A549 (cell line): ENCODE results near the gene MORN4. TPM values are rescaled to one million over a fixed set of nuclear protein-coding genes. Genes with fewer than 3 reads are reported as not detected.

Source experiments
- ATAC-seq, 2 experiments: fragments of 200-7000 bp in 1 of 2; fragments of >200 bp in 1 of 2; cut with Nextera tagmentation in 1 of 2; cut with Tn5 transposase in 1 of 2; 3 replicates each; pipeline versions ENCODE4 v1.8.0 to v1.9.1; 2018 to 2020; ENCODE audit warnings: mild to moderate bottlenecking in 1 of 2, moderate library complexity in 1 of 2
- CTCF ChIA-PET: fragments of 300-600 bp; sonication (Branson Sonifier 250); formaldehyde crosslinking; extraction: SDS; loops from one replicate; lab custom pipeline; 2021; ENCODE audit warnings: antibody characterized with exemption, inconsistent platforms; lab: Yijun Ruan, JAX
- POLR2A ChIA-PET: fragments of 350-600 bp; formaldehyde crosslinking; extraction: SDS; loops from one replicate; lab custom pipeline; 2021; ENCODE audit warnings: antibody characterized with exemption, inconsistent platforms; lab: Yijun Ruan, JAX
- DNase-seq, 2 experiments: peaks; one replicate each; pipeline versions ENCODE4 v3.0.0 to v3.0.0-alpha.2; 2011 to 2016; ENCODE audit warnings: low read depth in 1 of 2, low spot score in 1 of 2
- FAIRE-seq: peaks from 2 replicates; lab custom pipeline; 2011; peaks lifted over from hg19 to GRCh38; lab: Jason Lieb, UNC
- H3K27ac ChIP-seq, 2 experiments: fragments of >200 bp; sonication (Bioruptor Twin); formaldehyde crosslinking; 3 replicates each; pipeline ENCODE4 v1.5.1; 2016 to 2017
- H3K4me1 ChIP-seq: fragments of >200 bp; sonication (Bioruptor Twin); formaldehyde crosslinking; 3 replicates; pipeline ENCODE4 v1.6.1; 2016
- H3K4me2 ChIP-seq: fragments of >200 bp; sonication (Bioruptor Twin); formaldehyde crosslinking; 3 replicates; pipeline ENCODE4 v1.6.1; 2016
- H3K4me3 ChIP-seq: fragments of >200 bp; sonication (Bioruptor Twin); formaldehyde crosslinking; 3 replicates; pipeline ENCODE4 v1.5.1; 2016
- H3K9me3 ChIP-seq: fragments of >200 bp; sonication (Bioruptor Twin); formaldehyde crosslinking; 3 replicates; pipeline ENCODE4 v1.6.1; 2016
- EHF ChIP-seq: fragments of 250-450 bp; sonication (Bioruptor Pico); IDR thresholded peaks from 2 replicates; pipeline ENCODE4 v1.5.0; 2020; ENCODE audit warnings: mild to moderate bottlenecking
- EHMT2 ChIP-seq: fragments of 200-600 bp; sonication (generic); IDR thresholded peaks from 2 replicates; pipeline ENCODE4 v1.6.1; 2016; ENCODE audit warnings: antibody characterized with exemption, low read depth, mild to moderate bottlenecking, moderate library complexity
- FOSB ChIP-seq: fragments of 250-450 bp; sonication (Bioruptor Pico); IDR thresholded peaks from 2 replicates; pipeline ENCODE4 v1.5.0; 2020; ENCODE audit warnings: mild to moderate bottlenecking, moderate library complexity
- FOSL2 ChIP-seq, 2 experiments: fragments of 450-650 bp in 1 of 2; fragments of >200 bp in 1 of 2; sonication (Bioruptor Twin) in 1 of 2; formaldehyde crosslinking; IDR thresholded peaks; 2 replicates each; pipeline versions ENCODE4 v1.5.0 to v1.6.1; 2016 to 2020; ENCODE audit warnings: mild to moderate bottlenecking in 1 of 2, moderate library complexity in 1 of 2
- FOXS1 ChIP-seq: fragments of 250-450 bp; sonication (Bioruptor Pico); IDR thresholded peaks from 2 replicates; pipeline ENCODE4 v1.5.0; 2020; ENCODE audit warnings: mild to moderate bottlenecking, moderate library complexity
- HDAC2 ChIP-seq: fragments of 200-600 bp; sonication (generic); IDR thresholded peaks from 2 replicates; pipeline ENCODE4 v1.6.1; 2016
- HEYL ChIP-seq: fragments of 250-450 bp; sonication (Bioruptor Pico); IDR thresholded peaks from 2 replicates; pipeline ENCODE4 v1.8.0; 2021; ENCODE audit warnings: mild to moderate bottlenecking, moderate library complexity
- HOXA7 ChIP-seq: fragments of 250-450 bp; sonication (Bioruptor Pico); IDR thresholded peaks from 2 replicates; pipeline ENCODE4 v1.5.0; 2020; ENCODE audit warnings: mild to moderate bottlenecking, moderate library complexity
- HOXB13 ChIP-seq: fragments of 250-450 bp; sonication (Bioruptor Pico); IDR thresholded peaks from 2 replicates; pipeline ENCODE4 v1.5.0; 2020; ENCODE audit warnings: low read depth, mild to moderate bottlenecking, moderate library complexity
- JUNB ChIP-seq: fragments of >200 bp; sonication (Bioruptor Twin); formaldehyde crosslinking; IDR thresholded peaks from 2 replicates; pipeline ENCODE4 v1.6.1; 2016
- NFE2L2 ChIP-seq: fragments of 150-350 bp; conservative IDR thresholded peaks from 2 replicates; pipeline ENCODE4 v1.6.1; 2014; ENCODE audit warnings: low read length
- NPAS2 ChIP-seq: fragments of 250-450 bp; sonication (Bioruptor Pico); IDR thresholded peaks from 2 replicates; pipeline ENCODE4 v1.8.0; 2022; ENCODE audit warnings: mild to moderate bottlenecking, moderate library complexity, borderline replicate concordance
- POLR2A ChIP-seq: IDR thresholded peaks from 2 replicates; pipeline ENCODE4 v1.6.1; 2012; ENCODE audit warnings: mild to moderate bottlenecking, low read length
- RARB ChIP-seq: fragments of 250-450 bp; sonication (Bioruptor Pico); IDR thresholded peaks from 2 replicates; pipeline ENCODE4 v1.8.0; 2021; ENCODE audit warnings: mild to moderate bottlenecking, moderate library complexity
- RCOR1 ChIP-seq: fragments of 150-350 bp; IDR thresholded peaks from 2 replicates; pipeline ENCODE4 v1.6.1; 2014; ENCODE audit warnings: antibody characterized with exemption, low read length, low read depth
- TP53 ChIP-seq: fragments of 250-450 bp; sonication (Bioruptor Pico); IDR thresholded peaks from 2 replicates; pipeline ENCODE4 v1.5.0; 2021; ENCODE audit warnings: mild to moderate bottlenecking, moderate library complexity
- ZNF302 ChIP-seq: fragments of 250-450 bp; sonication (Bioruptor Pico); IDR thresholded peaks from 2 replicates; pipeline ENCODE4 v1.9.0; 2021; ENCODE audit warnings: inconsistent platforms, mild to moderate bottlenecking, moderate library complexity
- WGBS: methylation state at CpG from one replicate; pipeline ENCODE4 v1.1.6; 2017; ENCODE audit errors: missing lambda C conversion rate; 5-methylcytosine and 5-hydroxymethylcytosine counted together
- polyA plus RNA-seq, 4 experiments: library from polyadenylated mRNA; depleted of rRNA in 3 of 4; stranded (reverse); fragments of >200 nt; fragmentation: RNase III in 1 of 4; extraction: RNeasy Plus Mini Kit Qiagen cat#74134 plus additional on column Dnase treatment in 1 of 4; gene quantifications; 2 replicates in 3 of 4; 3 replicates in 1 of 4; pipeline ENCODE4 v1.2.3, GENCODE V29; 2011 to 2017
- TF ChIP-seq, protein P1 (sequence below): IDR thresholded peaks from 2 replicates; pipeline ENCODE4 v1.6.1; 2012
- TF ChIP-seq, protein P2 (sequence below): fragments of 150-350 bp; IDR thresholded peaks from 2 replicates; pipeline ENCODE4 v1.6.1; 2014; ENCODE audit warnings: low read depth, mild to moderate bottlenecking, low read length
- TF ChIP-seq, protein P3 (sequence below): fragments of >200 bp; sonication (Bioruptor Twin); formaldehyde crosslinking; IDR thresholded peaks from 3 replicates; pipeline ENCODE4 v1.5.1; 2016
- TF ChIP-seq, protein P4 (sequence below): fragments of 450-650 bp; IDR thresholded peaks from 2 replicates; pipeline ENCODE4 v1.6.1; 2014; ENCODE audit warnings: antibody characterized with exemption
- TF ChIP-seq, protein P5 (sequence below): IDR thresholded peaks from 2 replicates; pipeline ENCODE4 v1.6.1; 2012

The MORN4 gene
- polyA plus RNA-seq, 2 of the 4 experiments (the other 2 are of a cell fraction): 8.9 to 13.8 TPM

DNA sequence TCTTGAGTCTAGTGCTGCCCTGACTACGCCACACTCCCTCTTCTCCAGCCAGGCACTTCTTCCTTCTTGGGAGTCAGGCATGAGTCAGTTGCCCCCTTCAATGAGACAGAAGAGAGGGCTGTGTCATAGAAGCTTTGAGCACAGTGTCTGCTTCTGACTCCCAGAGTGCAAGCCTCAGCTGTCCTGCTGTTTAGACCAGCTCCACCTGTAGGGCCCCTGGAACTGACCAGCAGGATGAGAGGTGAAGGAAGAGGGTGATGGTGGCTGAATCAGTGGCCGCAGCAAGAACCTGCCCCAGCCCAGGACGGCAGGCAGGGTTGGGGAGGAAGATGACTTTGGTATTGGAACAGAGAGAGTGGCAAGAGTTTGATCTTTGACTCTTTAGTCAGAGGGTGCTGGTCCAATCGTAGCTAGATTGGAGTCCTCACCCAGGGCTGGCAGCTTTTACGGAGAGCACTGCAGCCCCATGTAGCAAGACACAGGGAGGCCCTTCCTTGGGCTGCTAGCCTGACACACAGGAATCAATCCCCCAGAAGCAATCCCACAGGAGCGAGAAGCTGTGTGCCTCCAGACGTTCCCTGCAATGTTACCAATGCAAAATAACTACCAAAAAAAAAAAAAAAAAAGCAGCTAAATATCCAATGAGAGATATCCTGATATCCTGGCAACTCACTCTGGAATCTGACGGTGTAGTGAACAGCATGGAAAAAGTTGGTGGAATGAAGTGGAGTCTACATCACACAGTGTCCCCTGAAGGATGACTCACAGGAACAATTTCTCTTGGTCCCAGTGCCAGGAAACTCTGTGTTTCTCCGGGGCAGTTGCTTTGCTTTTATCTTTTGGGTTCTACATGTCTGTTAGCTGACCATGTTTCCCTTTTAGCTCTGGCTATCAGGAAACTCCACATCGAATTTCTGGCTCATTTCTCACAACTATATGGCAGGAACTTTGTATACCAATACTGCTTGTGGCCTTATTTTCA is 36.9 kb downstream of the MORN4 start:
- FAIRE-seq: peak; percentile 63
- DNase-seq: peak; percentile 68 to 73
- Histone ChIP-seq H3K27ac (peak overlapping the region; percentile 76 to 88), H3K9me3 (no peaks in the 10 kb centered on the region), H3K4me3 (no peak overlapping the region), H3K4me2 (peak overlapping the region; percentile 59), H3K4me1 (peaks cover 30% of the 10 kb centered on the region)
- CTCF ChIA-PET: interaction anchor here (1.2 to 39.7 kb wide), 7 partner anchors 3 to 135 kb away, joined by 3 to 1048 read pairs (median 3); partner anchors contain the start of genes ANKRD2, C10orf62 and HOGA1
- TF ChIP-seq FOSL2 (IDR thresholded peaks at IDR 0.05) (0 out of 2 replicates have a peak, but pooled peaks have one; percentile 16), FOSL2 (CRISPR knock-in tag; IDR thresholded peaks at IDR 0.05) (peak; percentile 64), FOXS1 (CRISPR knock-in tag) (no peak)
- TF ChIP-seq, protein P1, sequence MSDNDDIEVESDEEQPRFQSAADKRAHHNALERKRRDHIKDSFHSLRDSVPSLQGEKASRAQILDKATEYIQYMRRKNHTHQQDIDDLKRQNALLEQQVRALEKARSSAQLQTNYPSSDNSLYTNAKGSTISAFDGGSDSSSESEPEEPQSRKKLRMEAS: peak; percentile 44
- peak; percentile 90 to 91 for ATAC-seq
- WGBS: 12% methylated on average over 10 of the region's 10 CpGs
- POLR2A ChIA-PET: interaction anchor here (1.0 to 1.2 kb wide), 3 partner anchors 13 to 38 kb away, joined by 3 to 4 read pairs (median 4); partner anchors contain the start of gene HOGA1

DNA sequence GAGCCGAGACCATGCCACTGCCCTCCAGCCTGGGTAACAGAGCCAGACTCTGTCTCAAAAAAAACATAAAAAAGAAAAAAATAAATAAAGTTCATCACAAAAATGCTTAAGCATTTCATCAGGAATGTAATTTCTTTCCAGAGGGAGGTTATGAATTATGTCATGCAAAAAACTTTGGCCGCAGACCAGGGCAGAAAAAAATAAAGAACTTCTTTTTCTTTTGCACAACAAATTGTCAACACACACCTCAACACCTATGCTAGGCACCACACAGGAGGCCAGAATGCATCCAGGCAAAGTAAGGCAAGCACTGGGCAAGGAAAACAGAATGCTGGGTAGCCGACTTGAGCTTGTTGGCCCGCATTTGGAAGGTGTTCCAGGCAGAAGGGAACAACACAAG is 39.9 kb downstream of the MORN4 start:
- Histone ChIP-seq H3K4me1 (peaks cover 30% of the 10 kb centered on the region), H3K27ac (peak overlapping the region; percentile 17 to 24; a peak in 2 of 6 replicates), H3K9me3 (no peaks in the 10 kb centered on the region), H3K4me3 (no peak overlapping the region), H3K4me2 (no peak overlapping the region)
- ChIA-PET CTCF (interaction anchor here (0.7 to 39.7 kb wide), 5 partner anchors 6 to 186 kb away, joined by 3 to 1048 read pairs (median 4); partner anchors contain the start of genes ANKRD2, C10orf62 and HOGA1), POLR2A (no interaction called here)
- no peak for FAIRE-seq
- WGBS: 91% methylated on average over 4 of the region's 4 CpGs
- no peak for DNase-seq
- ATAC-seq: no peak
- TF ChIP-seq NFE2L2: no peak
- TF ChIP-seq HOXB13: no peak
- TF ChIP-seq, protein P2, sequence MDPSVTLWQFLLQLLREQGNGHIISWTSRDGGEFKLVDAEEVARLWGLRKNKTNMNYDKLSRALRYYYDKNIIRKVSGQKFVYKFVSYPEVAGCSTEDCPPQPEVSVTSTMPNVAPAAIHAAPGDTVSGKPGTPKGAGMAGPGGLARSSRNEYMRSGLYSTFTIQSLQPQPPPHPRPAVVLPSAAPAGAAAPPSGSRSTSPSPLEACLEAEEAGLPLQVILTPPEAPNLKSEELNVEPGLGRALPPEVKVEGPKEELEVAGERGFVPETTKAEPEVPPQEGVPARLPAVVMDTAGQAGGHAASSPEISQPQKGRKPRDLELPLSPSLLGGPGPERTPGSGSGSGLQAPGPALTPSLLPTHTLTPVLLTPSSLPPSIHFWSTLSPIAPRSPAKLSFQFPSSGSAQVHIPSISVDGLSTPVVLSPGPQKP: no peak
- no peak for TF ChIP-seq JUNB
- TF ChIP-seq FOSB (CRISPR knock-in tag): no peak
- TF ChIP-seq, protein P3, sequence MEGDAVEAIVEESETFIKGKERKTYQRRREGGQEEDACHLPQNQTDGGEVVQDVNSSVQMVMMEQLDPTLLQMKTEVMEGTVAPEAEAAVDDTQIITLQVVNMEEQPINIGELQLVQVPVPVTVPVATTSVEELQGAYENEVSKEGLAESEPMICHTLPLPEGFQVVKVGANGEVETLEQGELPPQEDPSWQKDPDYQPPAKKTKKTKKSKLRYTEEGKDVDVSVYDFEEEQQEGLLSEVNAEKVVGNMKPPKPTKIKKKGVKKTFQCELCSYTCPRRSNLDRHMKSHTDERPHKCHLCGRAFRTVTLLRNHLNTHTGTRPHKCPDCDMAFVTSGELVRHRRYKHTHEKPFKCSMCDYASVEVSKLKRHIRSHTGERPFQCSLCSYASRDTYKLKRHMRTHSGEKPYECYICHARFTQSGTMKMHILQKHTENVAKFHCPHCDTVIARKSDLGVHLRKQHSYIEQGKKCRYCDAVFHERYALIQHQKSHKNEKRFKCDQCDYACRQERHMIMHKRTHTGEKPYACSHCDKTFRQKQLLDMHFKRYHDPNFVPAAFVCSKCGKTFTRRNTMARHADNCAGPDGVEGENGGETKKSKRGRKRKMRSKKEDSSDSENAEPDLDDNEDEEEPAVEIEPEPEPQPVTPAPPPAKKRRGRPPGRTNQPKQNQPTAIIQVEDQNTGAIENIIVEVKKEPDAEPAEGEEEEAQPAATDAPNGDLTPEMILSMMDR: no peak
- no peak for TF ChIP-seq EHMT2
- TF ChIP-seq NPAS2 (CRISPR knock-in tag): no peak
- TF ChIP-seq EHF (CRISPR knock-in tag): no peak
- no peak for TF ChIP-seq TP53
- TF ChIP-seq HOXA7 (CRISPR knock-in tag): no peak
- TF ChIP-seq, protein P4, sequence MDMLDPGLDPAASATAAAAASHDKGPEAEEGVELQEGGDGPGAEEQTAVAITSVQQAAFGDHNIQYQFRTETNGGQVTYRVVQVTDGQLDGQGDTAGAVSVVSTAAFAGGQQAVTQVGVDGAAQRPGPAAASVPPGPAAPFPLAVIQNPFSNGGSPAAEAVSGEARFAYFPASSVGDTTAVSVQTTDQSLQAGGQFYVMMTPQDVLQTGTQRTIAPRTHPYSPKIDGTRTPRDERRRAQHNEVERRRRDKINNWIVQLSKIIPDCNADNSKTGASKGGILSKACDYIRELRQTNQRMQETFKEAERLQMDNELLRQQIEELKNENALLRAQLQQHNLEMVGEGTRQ: no peak
- TF ChIP-seq, protein P5, sequence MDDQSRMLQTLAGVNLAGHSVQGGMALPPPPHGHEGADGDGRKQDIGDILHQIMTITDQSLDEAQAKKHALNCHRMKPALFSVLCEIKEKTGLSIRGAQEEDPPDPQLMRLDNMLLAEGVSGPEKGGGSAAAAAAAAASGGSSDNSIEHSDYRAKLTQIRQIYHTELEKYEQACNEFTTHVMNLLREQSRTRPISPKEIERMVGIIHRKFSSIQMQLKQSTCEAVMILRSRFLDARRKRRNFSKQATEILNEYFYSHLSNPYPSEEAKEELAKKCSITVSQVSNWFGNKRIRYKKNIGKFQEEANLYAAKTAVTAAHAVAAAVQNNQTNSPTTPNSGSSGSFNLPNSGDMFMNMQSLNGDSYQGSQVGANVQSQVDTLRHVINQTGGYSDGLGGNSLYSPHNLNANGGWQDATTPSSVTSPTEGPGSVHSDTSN: no peak
- no peak for TF ChIP-seq RCOR1
- no peak for TF ChIP-seq POLR2A
- TF ChIP-seq FOXS1 (CRISPR knock-in tag): no peak
- TF ChIP-seq HEYL (CRISPR knock-in tag): no peak
- TF ChIP-seq ZNF302: no peak
- TF ChIP-seq HDAC2: no peak
- TF ChIP-seq RARB (CRISPR knock-in tag): no peak
